Activated T-cell treated with anti-CD3 and anti-CD28 coated beads, Interleukin-2, amount 50 U/mL, for 48 hours (primary cell): Measurements from ENCODE around the gene ANKFN1.

Experiments
- DNase-seq, 2 experiments: peaks; one replicate each; pipeline ENCODE4 v3.0.0-alpha.2; 2020

The ANKFN1 gene

GRCh38 chr17:56521414-56522141 is 368.3 kb downstream of the ANKFN1 start:
- DNase-seq: no peak

- DNase-seq: no peak
Measured at GRCh38 chr17:56523042-56523441, 369.8 kb downstream of the ANKFN1 start.

GRCh38 chr17:56528696-56529095 is 375.4 kb downstream of the ANKFN1 start:
- no peak for DNase-seq

GRCh38 chr17:56532926-56533325 is 379.7 kb downstream of the ANKFN1 start:
- no peak for DNase-seq

GRCh38 chr17:56536766-56537165 is 383.5 kb downstream of the ANKFN1 start:
- no peak for DNase-seq

- no peak for DNase-seq
Measured at GRCh38 chr17:56540836-56541235, 387.6 kb downstream of the ANKFN1 start.

GRCh38 chr17:56543280-56543679 is 390.0 kb downstream of the ANKFN1 start:
- DNase-seq: no peak

GRCh38 chr17:56545106-56545505 is 391.8 kb downstream of the ANKFN1 start:
- DNase-seq: no peak

- no peak for DNase-seq
Measured at GRCh38 chr17:56545930-56546329, 392.7 kb downstream of the ANKFN1 start.

GRCh38 chr17:56548661-56549060 is 395.4 kb downstream of the ANKFN1 start:
- no peak for DNase-seq

GRCh38 chr17:56549501-56549900 is 396.2 kb downstream of the ANKFN1 start:
- no peak for DNase-seq

GRCh38 chr17:56557682-56558081 is 404.4 kb downstream of the ANKFN1 start:
- DNase-seq: no peak

GRCh38 chr17:56558088-56558487 is 404.8 kb downstream of the ANKFN1 start:
- no peak for DNase-seq
